Glutamatergic neuron (in vitro differentiated cells): ENCODE data around the gene ADCY2. TPM values are rescaled to one million over a fixed set of nuclear protein-coding genes. Genes with fewer than 3 reads are reported as not detected.

Experiments used
- DNase-seq: peaks from one replicate; pipeline ENCODE4 v3.0.0; 2022
- H3K27ac Mint-ChIP-seq: one replicate; pipeline ENCODE4 v1.8.0; 2020; ENCODE audit warnings: mild to moderate bottlenecking, mixed read lengths, inconsistent platforms; ENCODE audit not compliant: unreplicated experiment
- H3K27me3 Mint-ChIP-seq: one replicate; pipeline ENCODE4 v1.8.0; 2020; ENCODE audit warnings: mild to moderate bottlenecking, moderate library complexity, mixed read lengths, inconsistent platforms; ENCODE audit not compliant: unreplicated experiment
- H3K36me3 Mint-ChIP-seq: one replicate; pipeline ENCODE4 v1.8.0; 2020; ENCODE audit warnings: mild to moderate bottlenecking, mixed read lengths, inconsistent platforms; ENCODE audit not compliant: unreplicated experiment
- H3K4me1 Mint-ChIP-seq: one replicate; pipeline ENCODE4 v1.8.0; 2020; ENCODE audit warnings: mild to moderate bottlenecking, low read depth, mixed read lengths, inconsistent platforms; ENCODE audit not compliant: unreplicated experiment
- H3K4me3 Mint-ChIP-seq: one replicate; pipeline ENCODE4 v1.8.0; 2020; ENCODE audit warnings: mild to moderate bottlenecking, mixed read lengths, inconsistent platforms; ENCODE audit not compliant: unreplicated experiment
- H3K9me3 Mint-ChIP-seq: one replicate; pipeline ENCODE4 v1.8.0; 2020; ENCODE audit warnings: mild to moderate bottlenecking, moderate library complexity, mixed read lengths, inconsistent platforms; ENCODE audit not compliant: unreplicated experiment
- total RNA-seq: library from RNA; stranded (reverse); fragmentation: NEBNext Ultra II Directional; extraction: Animal tissue kit (Norgen Biotek cat#: 25700); gene quantifications from one replicate; pipeline ENCODE4 v1.2.1, GENCODE V29; 2021; ENCODE audit not compliant: unreplicated experiment
- TF ChIP-seq, protein P1 (sequence below): fragments of 200-600 bp; sonication (generic); IDR thresholded peaks from one replicate; pipeline ENCODE4 v1.5.0; 2021; ENCODE audit not compliant: partially characterized antibody, unreplicated experiment

Gene ADCY2
- total RNA-seq, 1 donor from 2014 or later = 3.8 TPM

DNA sequence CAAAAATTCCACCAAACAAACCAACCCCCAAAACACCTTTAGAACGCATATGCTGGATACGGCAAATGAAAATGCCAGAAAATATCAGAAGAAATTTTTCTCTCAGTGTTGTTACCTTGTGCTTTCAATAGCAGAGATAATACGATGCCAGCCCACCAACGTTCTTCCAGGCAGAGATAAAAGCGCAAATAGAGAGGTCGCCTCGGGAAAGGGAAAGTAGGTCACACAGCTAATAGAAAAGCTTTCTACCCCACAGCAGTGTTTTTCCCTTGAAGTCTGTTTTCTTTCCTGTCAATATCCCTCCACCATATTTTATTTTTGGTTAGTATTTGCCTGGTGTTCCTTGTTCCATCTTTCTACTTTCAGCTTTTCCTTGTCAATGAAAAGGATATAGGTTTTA is 353.7 kb downstream of the ADCY2 start:
- TF ChIP-seq, protein P1, sequence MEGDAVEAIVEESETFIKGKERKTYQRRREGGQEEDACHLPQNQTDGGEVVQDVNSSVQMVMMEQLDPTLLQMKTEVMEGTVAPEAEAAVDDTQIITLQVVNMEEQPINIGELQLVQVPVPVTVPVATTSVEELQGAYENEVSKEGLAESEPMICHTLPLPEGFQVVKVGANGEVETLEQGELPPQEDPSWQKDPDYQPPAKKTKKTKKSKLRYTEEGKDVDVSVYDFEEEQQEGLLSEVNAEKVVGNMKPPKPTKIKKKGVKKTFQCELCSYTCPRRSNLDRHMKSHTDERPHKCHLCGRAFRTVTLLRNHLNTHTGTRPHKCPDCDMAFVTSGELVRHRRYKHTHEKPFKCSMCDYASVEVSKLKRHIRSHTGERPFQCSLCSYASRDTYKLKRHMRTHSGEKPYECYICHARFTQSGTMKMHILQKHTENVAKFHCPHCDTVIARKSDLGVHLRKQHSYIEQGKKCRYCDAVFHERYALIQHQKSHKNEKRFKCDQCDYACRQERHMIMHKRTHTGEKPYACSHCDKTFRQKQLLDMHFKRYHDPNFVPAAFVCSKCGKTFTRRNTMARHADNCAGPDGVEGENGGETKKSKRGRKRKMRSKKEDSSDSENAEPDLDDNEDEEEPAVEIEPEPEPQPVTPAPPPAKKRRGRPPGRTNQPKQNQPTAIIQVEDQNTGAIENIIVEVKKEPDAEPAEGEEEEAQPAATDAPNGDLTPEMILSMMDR = no peak
- DNase-seq = no peak
- no peak overlapping the region for H3K4me3 Mint-ChIP-seq
- no peaks in the 10 kb centered on the region for H3K9me3 Mint-ChIP-seq
- no peak overlapping the region for H3K27ac Mint-ChIP-seq
- H3K27me3 Mint-ChIP-seq = peaks cover 1% of the 10 kb centered on the region
- no peaks in the 10 kb centered on the region for H3K36me3 Mint-ChIP-seq
- peaks cover 2% of the 10 kb centered on the region for H3K4me1 Mint-ChIP-seq

DNA sequence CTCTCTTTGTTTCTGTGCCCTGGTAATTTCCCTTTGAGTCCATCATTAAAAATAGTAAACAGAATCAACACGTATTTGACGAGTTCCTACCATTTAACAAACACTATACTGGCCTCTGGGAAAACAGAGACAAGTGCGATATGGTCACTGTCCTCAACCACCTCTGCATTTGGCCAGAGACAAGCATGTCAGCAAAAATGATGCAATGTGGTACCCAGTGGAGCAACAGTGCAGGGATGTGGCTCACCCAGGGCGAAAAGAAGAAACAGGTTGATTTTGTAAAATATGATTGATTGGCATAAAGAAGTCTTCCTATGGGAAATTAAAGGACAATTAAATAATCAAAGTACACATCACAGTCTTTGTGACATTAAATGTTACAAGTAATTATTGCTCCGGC is 355.9 kb downstream of the ADCY2 start:
- TF ChIP-seq, protein P1 = no peak
- no peak for DNase-seq
- H3K4me1 Mint-ChIP-seq = peaks cover 7% of the 10 kb centered on the region
- H3K4me3 Mint-ChIP-seq = no peak overlapping the region
- no peaks in the 10 kb centered on the region for H3K36me3 Mint-ChIP-seq
- no peak overlapping the region for H3K27ac Mint-ChIP-seq
- H3K9me3 Mint-ChIP-seq = no peaks in the 10 kb centered on the region
- no peaks in the 10 kb centered on the region for H3K27me3 Mint-ChIP-seq

DNA sequence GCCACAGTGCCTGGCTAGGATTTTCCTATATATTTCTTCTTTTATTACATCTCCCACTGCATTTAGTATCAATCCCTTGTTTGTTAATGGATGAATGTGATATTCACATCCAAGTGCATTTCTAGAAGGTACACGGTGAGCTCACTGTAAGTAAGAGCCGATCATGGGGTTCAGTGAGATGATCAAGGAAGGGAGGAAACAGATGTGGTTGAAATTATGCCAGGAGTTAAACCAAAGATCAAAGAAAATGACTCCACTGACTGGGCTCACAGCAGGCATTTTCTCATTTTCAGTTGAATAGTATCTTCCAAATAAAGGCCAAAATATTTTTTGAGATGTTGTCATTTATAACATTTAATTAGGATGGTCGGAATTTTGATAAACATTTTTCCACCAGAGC is 357.2 kb downstream of the ADCY2 start:
- Mint-ChIP-seq H3K9me3 (no peaks in the 10 kb centered on the region), H3K4me3 (no peak overlapping the region), H3K4me1 (peaks cover 7% of the 10 kb centered on the region), H3K27me3 (peaks cover under 1% of the 10 kb centered on the region), H3K27ac (no peak overlapping the region), H3K36me3 (no peaks in the 10 kb centered on the region)
- no peak for DNase-seq
- TF ChIP-seq, protein P1 = no peak

DNA sequence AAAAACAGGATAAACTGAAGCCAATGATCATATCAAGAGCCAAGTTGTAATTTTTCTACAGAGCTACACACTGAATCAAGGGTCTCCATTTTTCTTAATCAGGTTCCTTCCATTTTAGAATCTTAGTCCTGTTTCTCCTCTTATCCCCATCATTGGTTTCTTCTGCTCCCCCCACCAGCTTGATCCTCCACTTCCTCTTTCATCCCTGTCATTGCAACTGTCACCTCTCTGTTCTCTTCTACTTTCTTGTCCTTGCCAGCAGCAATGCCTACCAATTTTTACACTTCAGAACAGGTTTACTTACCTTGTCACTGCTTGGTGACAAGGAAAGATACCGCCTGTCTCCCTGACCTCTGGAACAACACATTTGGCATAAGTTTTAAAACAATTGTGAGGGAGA is 357.7 kb downstream of the ADCY2 start:
- Mint-ChIP-seq H3K4me3 (no peak overlapping the region), H3K27me3 (peaks cover 2% of the 10 kb centered on the region), H3K4me1 (peaks cover 7% of the 10 kb centered on the region), H3K9me3 (peaks cover 1% of the 10 kb centered on the region), H3K27ac (no peak overlapping the region), H3K36me3 (no peaks in the 10 kb centered on the region)
- DNase-seq = no peak
- TF ChIP-seq, protein P1 = no peak

DNA sequence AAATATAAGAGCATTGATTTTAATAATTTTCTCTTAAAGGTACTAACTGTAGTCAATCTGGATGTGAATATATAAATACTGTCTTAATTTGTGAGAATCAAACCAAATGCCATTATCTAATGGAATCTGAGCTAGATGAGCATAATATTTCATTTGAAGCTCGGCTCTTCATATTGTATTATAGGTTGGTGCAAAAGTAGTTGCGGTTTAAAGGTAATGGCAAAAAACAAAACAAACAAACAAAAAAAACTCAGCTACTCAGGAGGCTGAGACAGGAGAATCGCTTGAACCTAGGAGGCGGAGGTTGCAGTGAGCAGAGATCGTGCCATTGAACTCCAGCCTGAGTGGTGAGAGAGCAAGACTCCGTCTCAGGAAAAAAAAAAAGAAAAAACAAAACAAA is 358.6 kb downstream of the ADCY2 start:
- peaks cover 7% of the 10 kb centered on the region for H3K4me1 Mint-ChIP-seq
- peaks cover 5% of the 10 kb centered on the region for H3K27me3 Mint-ChIP-seq
- H3K9me3 Mint-ChIP-seq = peaks cover 1% of the 10 kb centered on the region
- H3K36me3 Mint-ChIP-seq = no peaks in the 10 kb centered on the region
- H3K27ac Mint-ChIP-seq = no peak overlapping the region
- TF ChIP-seq, protein P1 = no peak
- DNase-seq = no peak
- no peak overlapping the region for H3K4me3 Mint-ChIP-seq
